ENCODE data around the gene FAM136A. TPM values are rescaled to one million over a fixed set of nuclear protein-coding genes. Genes with fewer than 3 reads are reported as not detected.
A peak's percentile ranks its signal among the peaks of the same experiment; 100 is the strongest.
"Not testable (repeated sequence)": the region's sequence is repeated elsewhere in the genome, so short reads cannot be mapped to it uniquely, and the experiment has no call there.

FAM136A gene
- total RNA-seq, 2 donors from 2014 or later = 20.3 to 21.2 TPM

DNA sequence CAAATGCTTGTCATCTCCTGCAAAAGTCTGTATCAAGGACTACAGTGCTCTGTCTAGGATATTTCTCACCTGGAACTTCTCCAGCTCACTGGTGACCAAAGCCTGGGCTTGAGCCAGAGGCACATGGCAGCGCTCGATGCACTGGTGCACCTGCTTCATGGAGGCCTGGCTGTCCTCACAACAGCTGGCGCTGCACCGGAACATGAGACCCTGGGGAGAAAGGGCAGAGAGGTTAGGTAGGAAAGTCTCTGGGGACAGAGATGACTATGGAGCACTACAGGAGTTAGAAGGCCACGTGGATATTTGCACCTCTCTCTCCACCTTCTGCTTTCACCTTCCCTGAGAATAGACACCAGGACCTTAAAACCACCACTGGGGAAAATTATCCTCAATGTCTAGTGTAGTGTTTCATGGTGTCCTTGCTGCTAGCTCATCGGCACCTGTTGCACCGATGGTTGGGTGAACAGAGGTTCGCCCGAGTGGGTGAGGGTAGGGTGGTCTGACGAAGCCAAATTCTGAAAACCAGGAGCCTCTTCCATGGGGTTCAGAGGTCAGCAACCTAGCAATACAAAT lies 1.0 kb downstream of the FAM136A start:
- H3K9me3 ChIP-seq = no peaks in the 10 kb centered on the region
- DNase-seq (ENCODE audit: low spot score) = no peak
- H3K4me1 ChIP-seq = peaks cover 0 to 10% of the 10 kb centered on the region in 2 donors
- peaks cover 19% of the 10 kb centered on the region for H3K36me3 ChIP-seq
- TF ChIP-seq CTCF (IDR thresholded peaks at IDR 0.05) = peak in 1 of 2 donors; percentile 31
- H3K27ac ChIP-seq = peak overlapping the region; percentile 85 to 86
- peak overlapping the region; percentile 79 to 88 for H3K4me3 ChIP-seq
- H3K27me3 ChIP-seq = no peaks in the 10 kb centered on the region

DNA sequence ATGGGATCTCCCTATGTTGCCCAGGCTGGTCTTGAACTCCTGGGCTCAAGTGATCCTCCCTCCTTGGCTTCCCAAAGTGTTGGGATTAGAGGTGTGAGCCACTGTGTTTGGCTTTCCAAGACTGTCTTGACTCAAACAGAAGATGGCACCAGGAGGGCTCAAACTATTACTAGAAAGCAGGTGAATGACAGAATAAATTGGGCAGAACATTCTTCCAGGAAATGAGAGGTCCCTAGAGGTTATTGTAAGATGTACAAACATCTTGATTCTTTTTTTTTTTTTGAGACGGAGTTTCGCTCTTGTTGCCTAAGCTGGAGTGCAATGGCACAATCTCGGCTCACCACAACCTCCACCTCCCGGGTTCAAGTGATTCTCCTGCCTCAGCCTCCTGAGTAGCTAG lies 4.0 kb downstream of the FAM136A start:
- H3K4me3 ChIP-seq; H3K9me3 ChIP-seq; H3K27me3 ChIP-seq; DNase-seq (ENCODE audit: low spot score); H3K27ac ChIP-seq: not testable (repeated sequence)
- Histone ChIP-seq H3K4me1 (peaks cover 0 to 17% of the 10 kb centered on the region in 2 donors), H3K36me3 (peaks cover 19% of the 10 kb centered on the region)

- Histone ChIP-seq H3K9me3 (no peaks in the 10 kb centered on the region), H3K36me3 (peaks cover 72% of the 10 kb centered on the region), H3K4me3 (no peak overlapping the region), H3K27ac (no peak overlapping the region), H3K4me1 (peaks cover 0 to 11% of the 10 kb centered on the region in 2 donors), H3K27me3 (no peaks in the 10 kb centered on the region)
- TF ChIP-seq CTCF (IDR thresholded peaks at IDR 0.05) = no peak
- DNase-seq (ENCODE audit: low spot score) = no peak
Observed at GRCh38 chr2:70283500-70284191, 18.2 kb downstream of the FAM136A start.

DNA sequence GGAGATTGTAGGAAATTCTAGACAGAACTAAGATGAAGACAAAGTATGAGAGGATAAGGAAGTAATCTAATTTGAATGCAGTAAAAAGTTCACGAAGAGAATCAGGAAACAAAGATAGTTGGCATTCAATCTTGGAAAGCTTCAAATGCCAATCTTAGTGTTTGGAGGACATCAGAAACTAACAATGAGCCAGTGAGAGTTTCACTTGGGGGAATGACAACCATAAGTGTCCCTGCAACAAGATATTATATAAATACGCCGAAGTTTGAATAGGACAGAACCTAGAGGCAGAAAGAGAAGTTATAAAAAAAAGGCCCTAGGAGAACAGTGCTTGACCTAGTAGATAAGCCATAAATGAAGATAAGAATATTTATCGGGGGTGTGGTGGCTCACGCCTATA lies 19.4 kb downstream of the FAM136A start:
- no peak for TF ChIP-seq CTCF (IDR thresholded peaks at IDR 0.05)
- H3K27ac ChIP-seq = no peak overlapping the region
- DNase-seq (ENCODE audit: low spot score) = no peak
- no peaks in the 10 kb centered on the region for H3K9me3 ChIP-seq
- H3K4me1 ChIP-seq = peaks cover 0 to 11% of the 10 kb centered on the region in 2 donors
- H3K4me3 ChIP-seq = no peak overlapping the region
- peaks cover 60% of the 10 kb centered on the region for H3K36me3 ChIP-seq
- no peaks in the 10 kb centered on the region for H3K27me3 ChIP-seq

- TF ChIP-seq CTCF (IDR thresholded peaks at IDR 0.05) = no peak
- no peak overlapping the region for H3K4me3 ChIP-seq
- no peak overlapping the region for H3K27ac ChIP-seq
- H3K4me1 ChIP-seq = peaks cover 0 to 11% of the 10 kb centered on the region in 2 donors
- H3K36me3 ChIP-seq = peaks cover 58% of the 10 kb centered on the region
- no peak for DNase-seq (ENCODE audit: low spot score)
- no peaks in the 10 kb centered on the region for H3K9me3 ChIP-seq
- H3K27me3 ChIP-seq = no peaks in the 10 kb centered on the region
Observed at GRCh38 chr2:70280242-70280798, 21.5 kb downstream of the FAM136A start.

DNA sequence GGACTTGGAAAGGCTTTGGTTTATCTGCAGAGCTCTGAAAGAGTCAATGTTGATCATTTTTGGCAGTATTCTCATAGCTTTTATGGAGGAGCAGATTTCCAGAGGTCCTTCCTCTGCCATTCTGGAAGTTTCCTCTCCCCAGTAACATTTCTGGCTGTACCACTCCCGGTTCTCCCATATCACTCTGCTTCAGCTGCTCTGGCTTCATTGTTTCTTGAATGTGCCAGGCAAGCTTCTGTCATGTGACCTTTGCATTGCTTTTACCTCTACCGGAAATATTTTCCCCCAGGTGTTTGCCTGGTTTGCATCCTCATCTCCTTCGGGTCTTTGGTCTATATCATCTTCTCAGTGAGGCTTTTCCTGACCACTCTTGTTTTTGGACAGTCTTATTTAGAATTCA lies 31.5 kb downstream of the FAM136A start:
- Histone ChIP-seq H3K4me3 (no peak overlapping the region), H3K4me1 (no peaks in the 10 kb centered on the region), H3K36me3 (peaks cover 13% of the 10 kb centered on the region), H3K9me3 (no peaks in the 10 kb centered on the region), H3K27me3 (no peaks in the 10 kb centered on the region), H3K27ac (no peak overlapping the region)
- TF ChIP-seq CTCF (IDR thresholded peaks at IDR 0.05) = no peak
- DNase-seq (ENCODE audit: low spot score) = no peak

GRCh38 chr2:70269422-70270302 lies 32.2 kb downstream of the FAM136A start:
- peaks cover 13% of the 10 kb centered on the region for H3K36me3 ChIP-seq
- not testable (repeated sequence) for H3K27me3 ChIP-seq; H3K4me1 ChIP-seq; H3K9me3 ChIP-seq; H3K4me3 ChIP-seq; H3K27ac ChIP-seq; DNase-seq (ENCODE audit: low spot score)

- H3K36me3 ChIP-seq = peaks cover 23% of the 10 kb centered on the region
- not testable (repeated sequence) for H3K4me1 ChIP-seq; H3K27me3 ChIP-seq; H3K4me3 ChIP-seq; H3K9me3 ChIP-seq; H3K27ac ChIP-seq; DNase-seq (ENCODE audit: low spot score)
Observed at GRCh38 chr2:70266925-70267324, 34.9 kb downstream of the FAM136A start.

Measured in right atrium auricular region (tissue), 2 donors.